ENCODE measurements around the gene IER3IP1.
A peak's percentile ranks its signal among the peaks of the same experiment; 100 is the strongest.
"Not testable (repeated sequence)": the region's sequence is repeated elsewhere in the genome, so short reads cannot be mapped to it uniquely, and the experiment has no call there.

The IER3IP1 gene

GRCh38 chr18:47175898-47176575 lies at the start of gene IER3IP1:
IER3IP1 (minus strand) TSS chr18:47176364; CDS start chr18:47176277, 87 bp downstream.
- peak; percentile 68 for DNase-seq (ENCODE audit: low read depth)

GRCh38 chr18:47215554-47216138 lies 39.5 kb upstream of the IER3IP1 start:
- DNase-seq (ENCODE audit: low read depth) = peak; percentile 43

GRCh38 chr18:47209171-47209570 lies 33.0 kb upstream of the IER3IP1 start:
- no peak for DNase-seq (ENCODE audit: low read depth)

GRCh38 chr18:47206945-47207637 lies 30.9 kb upstream of the IER3IP1 start:
- DNase-seq (ENCODE audit: low read depth) = no peak

- DNase-seq (ENCODE audit: low read depth) = peak; percentile 13
These were observed 28.9 kb upstream of the IER3IP1 start for GRCh38 chr18:47204908-47205522.

GRCh38 chr18:47203626-47204464 lies 27.7 kb upstream of the IER3IP1 start:
- DNase-seq (ENCODE audit: low read depth) = no peak

- not testable (repeated sequence) for DNase-seq (ENCODE audit: low read depth)
These were observed 19.8 kb upstream of the IER3IP1 start for GRCh38 chr18:47195961-47196360.

GRCh38 chr18:47191961-47192360 lies 15.8 kb upstream of the IER3IP1 start:
- DNase-seq (ENCODE audit: low read depth) = peak; percentile 9

- no peak for DNase-seq (ENCODE audit: low read depth)
These were observed 11.6 kb upstream of the IER3IP1 start for GRCh38 chr18:47187721-47188120.

GRCh38 chr18:47184419-47185050 lies 8.4 kb upstream of the IER3IP1 start:
- DNase-seq (ENCODE audit: low read depth) = no peak

GRCh38 chr18:47182156-47182555 lies 6.0 kb upstream of the IER3IP1 start:
- not testable (repeated sequence) for DNase-seq (ENCODE audit: low read depth)

GRCh38 chr18:47180765-47181164 lies 4.6 kb upstream of the IER3IP1 start:
- DNase-seq (ENCODE audit: low read depth) = no peak

- DNase-seq (ENCODE audit: low read depth) = no peak
These were observed 3.4 kb upstream of the IER3IP1 start for GRCh38 chr18:47179520-47179919.

- DNase-seq (ENCODE audit: low read depth) = no peak
These were observed 774 bp downstream of the IER3IP1 start for GRCh38 chr18:47175283-47175897.

GRCh38 chr18:47174545-47175116 lies 1.5 kb downstream of the IER3IP1 start:
- DNase-seq (ENCODE audit: low read depth) = no peak

GRCh38 chr18:47172476-47172875 lies 3.7 kb downstream of the IER3IP1 start:
- DNase-seq (ENCODE audit: low read depth) = no peak

GRCh38 chr18:47168913-47169312 lies 7.3 kb downstream of the IER3IP1 start:
- DNase-seq (ENCODE audit: low read depth) = no peak

GRCh38 chr18:47168509-47168908 lies 7.7 kb downstream of the IER3IP1 start:
- DNase-seq (ENCODE audit: low read depth) = no peak

- no peak for DNase-seq (ENCODE audit: low read depth)
These were observed 9.9 kb downstream of the IER3IP1 start for GRCh38 chr18:47166294-47166693.

GRCh38 chr18:47163241-47163640 lies 12.9 kb downstream of the IER3IP1 start:
- DNase-seq (ENCODE audit: low read depth) = peak; percentile 53

GRCh38 chr18:47160256-47160655 lies 15.9 kb downstream of the IER3IP1 start:
- no peak for DNase-seq (ENCODE audit: low read depth)

All from non-pigmented ciliary epithelial cell (primary cell).